HG02642 (cell line): ENCODE measurements around the gene KLHL13.
"Not testable (repeated sequence)": the region's sequence is repeated elsewhere in the genome, so short reads cannot be mapped to it uniquely, and the experiment has no call there.

Experiments
- ATAC-seq: cut with Tn5 transposase; IDR thresholded peaks from one replicate; pipeline ENCODE4 v1.9.1; 2021; ENCODE audit warnings: mild to moderate bottlenecking; ENCODE audit not compliant: unreplicated experiment, poor library complexity

KLHL13 gene

DNA sequence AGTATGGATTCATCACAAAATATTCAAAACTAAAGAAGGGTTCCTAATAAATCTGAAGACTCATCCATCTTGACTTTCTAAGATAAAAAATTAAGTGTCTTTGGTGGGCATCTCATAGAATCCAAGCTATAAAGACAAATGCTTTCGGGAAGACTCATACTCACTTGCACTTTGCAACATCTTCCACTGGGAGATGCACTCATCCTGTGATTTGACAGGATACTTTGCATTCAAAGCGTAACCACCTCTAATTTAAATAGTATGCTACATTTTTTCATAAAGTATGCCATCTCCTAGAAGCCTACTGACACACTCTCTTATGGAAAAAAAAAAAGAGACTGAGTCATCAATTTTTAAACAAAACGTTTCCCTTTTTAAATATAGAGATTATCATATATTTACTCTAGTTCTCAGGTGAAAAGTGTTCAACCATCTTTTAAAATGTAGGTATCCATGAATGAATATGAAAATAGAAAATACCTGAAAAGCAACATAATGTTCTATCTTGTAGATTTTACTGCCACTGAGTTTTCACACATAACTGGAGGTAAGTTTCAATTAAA is 119.6 kb downstream of the KLHL13 start:
- ATAC-seq, result no peak

DNA sequence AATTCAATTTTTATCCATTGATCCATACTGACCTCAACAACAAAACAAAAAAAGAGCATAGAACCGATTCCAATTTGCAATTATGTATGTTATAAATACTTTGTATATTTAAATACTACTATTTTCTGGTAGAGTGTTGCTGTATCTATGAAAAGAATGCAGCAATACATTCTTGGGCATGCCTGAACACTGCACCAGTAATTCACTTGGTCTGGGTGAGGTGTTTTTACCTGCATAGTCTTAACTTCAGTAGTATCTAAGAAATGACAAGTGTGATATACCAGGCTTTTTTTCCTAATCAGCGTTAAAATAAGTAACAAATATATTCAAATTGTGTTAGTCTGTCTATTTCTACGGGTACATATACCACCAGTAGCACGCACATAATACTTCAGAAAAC is 120.2 kb downstream of the KLHL13 start:
- no peak for ATAC-seq

DNA sequence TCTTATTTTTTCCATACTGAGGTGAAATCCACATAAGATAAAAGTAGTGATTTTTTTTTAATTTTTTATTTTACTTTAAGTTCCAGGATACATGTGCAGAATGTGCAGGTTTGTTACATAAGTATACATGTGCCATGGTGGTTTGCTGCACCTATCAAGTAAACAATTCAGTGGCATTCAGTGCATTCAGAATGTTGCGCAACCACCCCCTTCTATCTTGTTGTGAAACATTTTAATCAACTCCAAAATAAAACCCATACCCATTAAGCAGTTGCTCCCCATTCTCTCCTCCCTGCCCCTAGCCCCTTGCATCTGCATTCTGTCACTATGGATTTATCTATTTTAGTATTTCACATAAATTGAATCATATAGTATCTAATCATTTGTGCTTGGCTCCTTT is 121.2 kb downstream of the KLHL13 start:
- no peak for ATAC-seq

DNA sequence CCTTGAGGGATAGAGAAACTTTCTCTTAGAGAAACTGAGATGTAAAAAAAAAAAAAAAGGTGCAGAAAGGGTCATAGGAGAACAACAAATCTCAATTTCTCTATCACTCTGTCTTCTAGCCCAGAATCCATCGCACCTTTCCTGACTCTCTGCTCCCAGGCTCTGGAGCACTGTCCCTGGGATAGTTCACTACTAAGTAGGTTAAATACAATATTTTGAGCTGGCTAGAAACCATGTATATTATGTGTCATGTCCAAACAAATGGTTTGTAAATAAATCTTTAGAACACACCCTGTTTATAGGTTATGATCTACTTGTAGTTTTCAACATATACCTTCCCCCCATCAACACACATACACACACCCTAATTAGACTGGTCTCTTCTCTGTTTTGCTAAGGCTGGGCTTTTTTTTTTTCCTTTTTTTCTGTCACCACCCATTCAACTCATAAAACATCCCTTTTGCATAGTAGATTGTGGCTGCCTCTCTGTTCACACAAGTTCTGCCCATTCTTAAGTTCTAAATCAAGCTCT is 124.4 kb downstream of the KLHL13 start:
- ATAC-seq, result no peak

DNA sequence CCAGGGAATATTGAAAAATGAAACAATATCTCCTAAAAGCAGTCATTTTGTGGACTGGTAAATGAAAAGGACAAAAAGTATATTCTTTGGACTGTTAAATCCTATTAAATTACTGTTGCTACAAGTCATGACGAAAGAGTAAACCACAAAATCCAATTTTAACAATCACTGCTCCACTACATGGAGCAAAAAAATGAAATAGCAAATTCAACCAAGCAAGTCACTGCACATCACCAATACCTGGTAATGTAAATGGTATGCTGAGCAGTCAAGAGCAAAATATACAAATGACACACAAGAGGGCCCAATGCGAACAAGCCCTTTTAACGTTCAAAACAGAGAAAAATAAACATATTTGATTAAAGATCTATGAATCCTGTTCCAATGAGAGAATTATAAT is 126.2 kb downstream of the KLHL13 start:
- no peak for ATAC-seq

DNA sequence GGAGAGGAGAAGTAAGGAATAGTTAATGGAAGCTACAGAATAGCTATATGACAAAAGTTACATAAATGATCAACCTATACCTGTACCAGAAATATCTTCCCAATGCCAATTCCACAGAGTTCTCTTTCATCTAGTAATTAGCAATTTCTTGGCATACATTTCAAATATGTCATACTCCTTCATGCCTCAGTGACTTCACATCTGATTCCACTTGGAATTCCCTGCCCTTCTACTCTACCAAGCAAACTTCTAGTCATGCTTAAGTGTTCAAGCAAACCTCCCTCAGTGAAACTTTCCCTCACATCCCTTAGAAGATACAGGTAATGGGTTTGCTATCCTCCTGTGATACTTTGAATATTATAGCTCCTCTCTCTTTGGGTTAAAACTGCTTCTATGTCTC is 127.1 kb downstream of the KLHL13 start:
- no peak for ATAC-seq

DNA sequence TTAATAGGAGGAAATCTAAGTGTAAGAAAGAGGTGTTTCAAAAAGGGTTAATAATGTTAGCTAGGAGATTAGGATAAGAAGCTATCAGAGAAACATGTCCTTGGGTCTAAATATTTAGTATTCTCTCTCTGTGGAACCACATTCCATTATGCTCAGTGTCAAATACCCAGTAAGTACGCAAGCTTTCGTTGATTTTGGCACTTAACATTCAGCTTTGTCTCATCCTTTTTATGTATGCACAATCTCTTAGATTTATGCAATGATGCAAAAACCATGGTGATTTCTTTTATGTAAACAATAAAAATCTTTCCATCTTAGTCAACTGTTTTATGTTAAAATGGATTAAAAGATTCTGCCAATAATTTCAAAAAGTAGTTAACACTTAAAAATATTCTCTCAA is 129.2 kb downstream of the KLHL13 start:
- ATAC-seq, result no peak

DNA sequence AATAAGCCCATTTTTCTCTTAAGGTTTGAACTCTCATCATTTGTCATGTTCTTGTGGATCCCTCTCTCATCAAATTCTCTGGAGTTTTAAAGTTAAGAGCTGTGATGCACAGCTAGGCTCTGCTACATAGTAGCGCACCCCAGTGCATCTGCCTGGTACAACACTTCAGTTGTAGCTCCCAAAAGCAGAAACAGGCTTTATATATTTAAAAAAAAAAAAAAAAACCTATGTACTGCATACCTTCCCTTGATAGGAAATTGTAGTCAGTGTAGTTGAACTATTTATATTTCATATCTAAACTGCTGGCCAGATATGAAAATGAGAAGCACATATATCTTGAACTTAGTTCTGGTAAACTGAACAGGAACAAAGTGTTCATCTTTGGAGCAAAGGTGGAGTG is 131.4 kb downstream of the KLHL13 start:
- ATAC-seq, result no peak

DNA sequence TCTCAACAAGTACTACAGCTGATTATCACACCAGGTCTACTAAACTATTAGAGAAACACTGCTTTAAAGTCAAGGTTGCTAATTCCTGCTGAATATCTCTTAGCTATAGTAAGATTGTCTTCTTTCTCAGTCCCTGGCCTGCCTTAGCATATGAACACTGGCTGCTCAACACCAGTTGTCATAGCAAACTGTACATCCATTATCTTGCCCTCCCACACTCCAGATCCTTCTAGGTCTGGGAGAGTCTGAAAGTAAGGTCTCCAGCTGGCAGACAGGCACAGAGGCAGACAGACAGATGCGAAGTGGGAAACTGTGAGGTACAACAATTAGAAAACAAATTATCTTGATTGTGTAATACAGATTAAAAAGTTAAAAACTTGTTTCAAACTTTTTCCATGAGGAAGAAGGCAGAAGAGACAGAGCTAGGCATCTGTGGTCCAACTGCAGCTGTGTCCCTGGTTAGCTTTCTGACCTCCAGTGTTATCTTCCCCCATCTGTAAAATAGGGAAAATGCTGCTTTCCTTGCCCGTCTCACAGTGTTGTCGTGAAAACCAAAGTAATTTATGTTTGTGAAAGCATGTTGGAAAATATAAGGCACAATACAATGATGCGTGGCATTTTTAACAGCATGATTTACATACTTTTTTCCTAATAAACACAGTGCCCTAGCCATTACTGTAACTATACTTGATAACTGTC is 133.8 kb downstream of the KLHL13 start:
- no peak for ATAC-seq

DNA sequence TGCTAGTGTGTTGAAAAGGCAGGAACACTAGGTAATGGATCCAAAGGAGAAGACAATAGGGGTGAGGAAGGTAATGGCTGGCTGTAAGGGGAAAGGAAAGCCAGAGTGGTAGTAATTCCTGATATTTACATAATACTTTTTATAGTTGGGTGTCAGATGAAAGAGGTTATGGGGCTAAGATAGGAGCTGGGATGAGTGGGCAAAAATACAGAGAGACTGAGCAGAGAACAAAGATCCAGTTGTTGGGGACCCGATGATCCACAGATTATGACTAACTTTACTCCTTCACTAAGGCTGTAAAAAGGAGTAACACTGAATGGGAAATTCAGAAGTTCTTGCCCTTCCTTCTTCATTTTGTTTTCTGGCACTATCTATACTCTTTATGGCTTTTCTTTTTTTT is 138.2 kb downstream of the KLHL13 start:
- ATAC-seq, result no peak

DNA sequence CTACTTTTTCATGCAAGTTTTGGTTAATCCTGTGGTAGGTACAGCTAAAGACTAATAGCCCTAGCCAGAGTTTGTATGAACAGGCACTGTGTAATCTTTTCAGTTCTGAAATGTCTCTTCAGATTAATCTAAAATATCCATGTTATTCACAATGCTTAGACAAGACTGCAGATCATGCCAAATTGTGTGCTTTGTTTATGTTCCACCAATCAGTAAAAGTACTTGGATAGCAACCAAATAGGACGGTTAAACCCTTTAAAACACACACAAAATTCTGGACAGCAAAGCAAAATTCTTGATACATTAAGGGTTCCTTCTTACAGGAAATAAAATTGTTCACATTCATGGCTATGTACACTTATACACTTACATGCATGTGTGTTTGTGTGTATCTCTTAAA is 139.1 kb downstream of the KLHL13 start:
- no peak for ATAC-seq

DNA sequence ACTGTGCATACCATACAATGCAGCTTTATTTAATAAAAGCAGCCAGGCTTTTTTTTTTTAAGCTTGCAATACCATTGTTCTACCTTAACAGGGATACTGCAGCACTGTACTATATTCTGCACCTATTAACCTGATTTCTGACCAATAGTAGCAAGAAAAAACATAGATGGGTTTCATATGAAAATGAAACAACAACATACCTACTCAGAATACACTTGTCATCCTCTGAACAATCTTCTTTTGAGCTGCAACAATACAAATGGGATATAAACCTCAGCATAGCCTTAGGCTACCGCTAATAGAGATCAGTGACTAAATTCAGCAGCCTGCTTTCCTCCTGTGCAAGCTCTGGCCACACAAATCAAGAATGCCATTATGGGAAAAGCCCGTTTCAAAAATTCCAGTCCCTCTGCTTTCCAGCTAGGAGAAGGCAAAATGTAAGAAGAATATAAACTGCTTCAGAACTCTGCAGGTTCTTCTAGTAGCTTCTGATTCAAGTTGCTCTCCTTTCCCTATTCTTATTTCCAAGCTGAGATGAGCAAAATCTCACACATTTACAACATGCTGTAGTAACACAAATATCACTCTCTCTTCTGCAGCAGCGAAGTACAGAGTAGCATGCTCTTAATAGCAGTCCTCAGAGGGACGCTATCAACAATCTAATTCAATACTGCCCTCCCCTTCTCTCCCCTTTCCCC is 143.4 kb downstream of the KLHL13 start:
- no peak for ATAC-seq

DNA sequence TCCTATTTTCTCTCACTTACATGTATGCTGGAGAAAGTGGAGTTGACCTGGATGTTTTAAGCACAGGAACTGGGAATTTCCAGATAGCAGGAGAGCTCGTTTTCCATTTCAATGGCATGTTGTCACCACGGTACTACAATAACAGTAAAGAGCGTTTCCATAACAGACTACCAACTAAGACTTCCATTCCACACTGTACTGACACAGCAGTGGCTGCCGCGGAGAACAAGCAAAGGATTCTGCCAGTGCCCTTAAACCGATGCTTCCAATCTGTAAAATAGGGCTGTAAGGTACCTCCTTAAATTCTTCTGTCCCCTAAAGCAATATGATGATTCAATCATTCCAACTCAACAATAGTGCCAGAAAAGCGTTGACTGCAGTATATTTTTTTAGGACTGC is 143.9 kb downstream of the KLHL13 start:
- ATAC-seq, result no peak

DNA sequence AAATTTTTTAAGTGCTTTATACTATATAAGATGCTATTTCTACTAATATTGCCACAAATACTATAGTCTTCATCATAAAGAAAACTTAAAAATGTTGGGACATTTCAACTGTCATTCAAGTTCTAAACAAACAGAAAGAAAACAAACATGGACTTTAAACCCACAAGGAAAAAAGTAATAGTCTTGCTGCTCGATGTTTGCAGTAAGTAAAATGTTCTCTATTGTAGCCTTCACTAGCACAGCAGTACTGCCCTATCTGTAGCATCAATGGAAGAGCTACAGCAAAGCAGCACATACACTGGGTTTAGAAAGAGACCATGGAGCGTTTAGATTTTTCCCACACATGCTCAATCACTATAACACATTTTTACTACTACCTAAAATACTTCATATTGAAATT is 146.8 kb downstream of the KLHL13 start:
- ATAC-seq, result no peak

DNA sequence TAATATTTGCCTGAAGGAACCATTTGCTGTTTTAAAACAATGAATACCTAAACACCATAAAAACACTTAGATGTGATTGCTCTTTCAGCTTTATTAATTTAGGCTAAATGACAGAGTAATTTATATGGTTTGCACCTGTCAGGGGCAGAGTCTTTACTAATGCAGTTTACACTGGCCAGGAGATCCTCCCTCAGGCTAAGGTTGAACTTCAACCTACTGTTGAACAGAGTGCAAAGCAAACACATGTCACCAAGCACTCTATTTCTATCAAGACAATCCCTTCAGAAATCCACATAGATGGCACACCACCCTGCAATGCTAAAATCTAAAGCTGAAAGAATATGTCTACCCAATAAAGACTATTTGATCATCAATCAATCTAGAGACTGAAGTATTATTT is 147.3 kb downstream of the KLHL13 start:
- ATAC-seq, result no peak

DNA sequence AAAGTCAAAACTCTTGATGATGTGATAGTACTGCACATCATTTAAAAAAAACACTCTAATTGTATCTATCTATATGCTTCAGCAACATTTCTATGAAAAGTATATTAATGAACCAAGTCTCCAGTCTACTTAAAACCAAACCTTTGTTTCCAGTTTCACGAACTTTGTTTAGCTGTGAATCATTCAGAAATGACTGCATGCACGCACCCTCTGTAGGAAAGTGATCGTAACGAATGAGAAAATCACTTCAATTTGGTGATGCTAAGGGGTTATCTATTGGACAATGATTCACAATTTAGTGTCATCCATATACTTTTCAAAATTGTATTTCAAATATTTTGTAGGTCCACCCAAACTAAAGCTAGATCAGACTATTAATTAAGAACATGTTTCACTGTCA is 157.6 kb downstream of the KLHL13 start:
- ATAC-seq, result no peak

DNA sequence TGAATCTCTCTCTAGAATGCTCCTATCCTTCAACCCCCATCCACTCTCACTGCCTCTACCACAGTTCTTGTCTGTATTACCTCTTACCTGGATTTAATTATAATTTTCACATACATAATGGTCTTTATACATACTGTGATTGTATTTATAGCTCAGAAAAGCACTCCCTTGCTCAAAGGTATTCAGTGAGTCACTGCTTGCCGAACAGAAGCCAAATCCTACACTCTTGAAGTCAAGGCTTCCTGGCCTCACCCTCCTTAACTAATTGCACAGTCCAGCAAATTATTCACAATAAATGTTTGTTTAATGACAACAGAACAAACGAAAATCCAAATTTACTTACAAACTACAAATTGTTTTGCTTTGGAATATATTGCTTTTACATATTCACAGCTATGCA is 159.5 kb downstream of the KLHL13 start:
- ATAC-seq, result no peak

DNA sequence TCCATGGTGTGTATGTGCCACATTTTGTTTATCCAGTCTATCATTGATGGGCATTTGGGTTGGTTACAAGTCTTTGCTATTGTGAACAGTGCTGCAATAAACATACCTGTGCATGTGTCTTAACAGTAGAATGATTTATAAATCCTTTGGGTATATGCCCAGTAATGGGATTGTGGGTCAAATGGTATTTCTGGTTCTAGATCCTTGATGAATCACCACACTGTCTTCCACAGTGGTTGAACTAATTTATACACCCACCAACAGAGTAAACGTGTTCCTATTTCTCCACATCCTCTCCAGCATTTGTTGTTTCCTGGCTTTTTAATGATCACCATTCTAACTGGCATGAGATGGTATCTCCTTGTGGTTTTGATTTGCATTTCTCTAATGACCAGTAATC is 177.3 kb downstream of the KLHL13 start:
- ATAC-seq, result not testable (repeated sequence)

DNA sequence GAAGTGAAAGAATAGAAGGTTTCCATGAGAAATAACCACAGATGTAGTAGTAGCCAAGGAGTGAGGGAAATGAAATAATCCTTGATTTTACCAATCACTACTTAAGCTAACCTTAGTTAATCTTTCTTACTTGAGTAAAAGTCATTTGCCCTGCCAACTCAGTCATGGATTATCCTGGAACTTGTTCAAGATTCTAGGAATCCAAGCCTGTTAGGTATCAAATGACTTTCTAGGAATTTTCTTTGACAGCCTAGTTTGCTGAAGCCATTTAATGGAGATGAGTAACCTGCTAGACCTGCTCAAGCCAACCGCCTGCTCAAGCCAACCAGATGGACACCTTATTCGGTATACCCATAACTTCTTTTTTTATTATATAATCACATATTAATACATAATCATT is 180.5 kb downstream of the KLHL13 start:
- no peak for ATAC-seq

DNA sequence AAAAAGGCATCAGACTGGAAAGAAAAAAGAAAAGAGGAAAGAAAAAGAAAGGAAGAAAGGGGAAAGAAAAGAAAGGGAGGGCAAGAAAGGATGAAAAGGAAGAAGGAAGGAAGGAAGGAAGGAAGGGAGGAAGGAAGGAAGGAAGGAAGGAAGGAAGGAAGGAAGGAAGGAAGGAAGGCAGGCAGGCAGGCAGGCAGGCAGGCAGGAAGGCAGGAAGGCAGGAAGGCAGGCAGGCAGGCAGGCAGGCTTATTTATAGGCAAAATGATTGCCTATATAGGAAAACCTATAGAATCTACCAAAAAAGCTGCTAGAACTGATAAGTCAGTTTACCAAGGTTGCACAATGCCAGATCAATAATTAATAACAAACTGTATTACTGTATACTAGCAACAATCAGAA is 186.5 kb downstream of the KLHL13 start:
- ATAC-seq, result not testable (repeated sequence)

DNA sequence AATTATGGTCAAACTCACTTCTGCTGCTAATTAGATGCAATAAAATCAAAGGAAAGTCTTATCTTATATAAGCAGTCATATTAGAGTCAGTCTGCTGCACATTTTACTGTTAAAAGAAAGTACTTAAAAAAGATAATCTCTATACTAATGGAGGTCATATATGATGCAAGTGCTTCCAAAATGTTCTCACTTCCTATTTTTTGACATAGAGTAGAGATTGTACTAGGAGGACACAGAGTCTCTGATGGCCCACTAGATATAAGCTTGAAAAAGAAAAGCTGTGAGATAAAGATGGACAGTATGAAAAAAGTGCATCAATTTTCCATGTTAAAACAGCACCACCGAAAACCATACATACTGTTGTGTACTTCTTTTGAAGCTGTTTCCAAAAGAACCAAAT is 196.9 kb downstream of the KLHL13 start:
- no peak for ATAC-seq

DNA sequence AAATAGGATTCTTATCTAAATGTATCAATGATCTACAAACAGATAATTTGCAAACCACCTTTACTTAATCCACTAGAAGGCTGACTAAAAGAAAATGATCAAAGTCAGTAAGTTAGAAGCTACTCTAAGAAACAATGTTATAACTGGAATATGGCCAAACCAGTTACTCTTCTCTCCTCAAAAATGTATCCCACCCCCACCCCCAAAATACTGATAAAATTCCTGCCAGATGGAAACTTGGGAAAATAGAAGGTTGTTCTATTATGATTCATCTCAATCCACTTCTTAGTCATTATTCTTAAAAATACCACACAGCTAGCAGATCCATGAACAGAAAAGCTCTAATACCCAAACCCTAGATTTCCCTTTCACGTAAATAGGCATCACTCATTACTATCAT is 206.4 kb downstream of the KLHL13 start:
- no peak for ATAC-seq
